Stimulated activated effector memory CD8-positive, alpha-beta T cell treated with anti-CD3 and anti-CD28 coated beads, Interleukin-12 subunit alpha, Interleukin-12 subunit beta, amount 100 ng/mL, for 72 hours (primary cell): ENCODE data around the gene NSMCE3.

ENCODE experiments used
- ATAC-seq: fragments of 150-1000 bp; cut with Tn5 transposase; 2 replicates; pipeline ENCODE4 v1.10.0; 2021
- DNase-seq, 2 donors: peaks; one replicate each; pipeline ENCODE4 v3.0.0; 2021 to 2022; ENCODE audit warnings: low spot score in 2 of 2
- H3K27ac Mint-ChIP-seq: one replicate; pipeline ENCODE4 v1.8.0; 2022; ENCODE audit warnings: mild to moderate bottlenecking, mixed read lengths
- H3K36me3 Mint-ChIP-seq: one replicate; pipeline ENCODE4 v1.8.0; 2022; ENCODE audit warnings: mild to moderate bottlenecking, mixed read lengths
- H3K4me1 Mint-ChIP-seq: one replicate; pipeline ENCODE4 v1.8.0; 2022; ENCODE audit warnings: mixed read lengths
- H3K4me3 Mint-ChIP-seq: one replicate; pipeline ENCODE4 v1.8.0; 2022; ENCODE audit warnings: mild to moderate bottlenecking, mixed read lengths
- H3K9me3 Mint-ChIP-seq: one replicate; pipeline ENCODE4 v1.8.0; 2022; ENCODE audit warnings: mixed read lengths

The NSMCE3 gene

DNA sequence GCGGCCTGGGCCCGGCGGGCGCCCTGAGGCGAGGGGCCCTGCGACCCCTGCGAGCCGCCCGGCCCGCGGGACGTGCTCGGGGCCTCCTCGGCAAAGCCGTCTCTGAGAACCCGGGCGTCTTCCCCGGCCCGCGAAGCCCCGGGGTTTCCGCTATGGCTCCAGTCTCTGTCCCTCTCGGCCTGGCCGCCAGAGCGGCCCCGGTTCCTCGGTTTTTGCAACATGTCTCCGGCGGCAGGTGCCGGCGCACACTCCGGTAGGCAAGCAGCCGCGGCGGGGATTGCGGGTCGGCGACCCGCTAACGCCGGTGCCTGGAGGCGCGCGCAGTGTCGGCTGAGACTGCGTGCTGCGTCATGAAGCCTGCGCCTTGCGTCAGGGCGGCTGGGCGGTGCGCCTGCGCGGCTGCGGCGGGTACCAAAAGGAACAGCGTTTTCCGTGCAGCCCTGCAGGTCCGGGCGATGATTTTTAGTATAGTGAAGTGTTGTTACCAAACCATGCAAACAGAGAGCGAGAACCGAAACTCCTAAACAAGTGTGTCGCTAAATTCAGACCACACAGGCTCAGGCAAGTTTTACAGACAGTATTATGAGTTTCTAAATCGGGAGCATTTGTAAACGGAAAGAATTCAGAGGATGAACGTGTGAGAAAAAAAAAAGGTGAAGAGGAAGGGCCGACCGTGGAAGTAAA lies at the start of gene NSMCE3:
Gene NSMCE3, minus strand, starts transcription at position 338 of the 684 bp plus-strand sequence. Its CDS starts 117 bp downstream, at position 221.
- peak; percentile 84 to 94 for DNase-seq
- Mint-ChIP-seq H3K27ac (peak within 1 kb of the TSS; percentile 96), H3K36me3 (peaks cover 7% of the 10 kb centered on the region), H3K4me3 (peak within 1 kb of the TSS; percentile 97), H3K4me1 (peaks cover 29% of the 10 kb centered on the region), H3K9me3 (no peaks in the 10 kb centered on the region)
- ATAC-seq = peak; percentile 98

DNA sequence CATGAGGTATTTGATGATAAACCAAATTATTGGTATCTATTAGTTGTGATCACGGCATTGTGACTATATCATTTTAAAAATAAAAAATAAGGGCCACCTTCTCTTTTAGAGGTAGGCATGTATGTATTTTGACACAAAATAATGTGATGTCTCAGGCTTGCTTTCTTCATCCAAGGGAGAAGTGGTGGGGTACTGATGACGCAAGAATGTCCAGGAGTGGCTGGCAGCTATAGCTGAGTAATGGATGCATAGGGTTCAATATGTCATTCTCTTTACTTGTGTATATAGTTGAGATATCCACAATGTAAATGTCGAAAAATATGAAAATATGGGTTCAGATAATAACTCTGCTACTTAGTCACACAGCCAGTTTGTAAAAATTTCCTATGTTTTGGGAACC lies 46.8 kb upstream of the NSMCE3 start:
- no peak overlapping the region for H3K4me3 Mint-ChIP-seq
- no peak overlapping the region for H3K27ac Mint-ChIP-seq
- no peak for DNase-seq
- ATAC-seq = no peak
- no peaks in the 10 kb centered on the region for H3K36me3 Mint-ChIP-seq
- H3K4me1 Mint-ChIP-seq = no peaks in the 10 kb centered on the region
- H3K9me3 Mint-ChIP-seq = peaks cover 6% of the 10 kb centered on the region

DNA sequence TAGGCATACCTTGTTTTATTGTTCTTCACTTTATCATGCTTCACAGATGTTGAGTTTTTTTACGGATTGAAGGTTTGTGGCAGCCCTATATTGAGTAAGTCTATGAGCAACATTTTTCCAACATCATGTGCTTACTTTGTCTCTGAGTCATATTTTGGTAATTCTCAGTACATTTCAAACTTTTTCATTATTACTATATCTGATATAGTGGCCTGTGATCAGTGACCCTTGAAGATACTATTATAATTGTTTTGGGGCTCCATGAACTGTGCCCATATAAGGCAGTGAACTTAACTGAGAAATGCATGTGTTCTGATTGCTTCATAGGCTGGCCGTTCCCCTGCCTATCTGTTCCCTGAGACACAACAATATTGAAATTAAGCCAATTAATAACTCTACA lies 42.8 kb upstream of the NSMCE3 start:
- H3K36me3 Mint-ChIP-seq = no peaks in the 10 kb centered on the region
- ATAC-seq (peak; percentile 43), DNase-seq (no peak)
- no peak overlapping the region for H3K4me3 Mint-ChIP-seq
- no peak overlapping the region for H3K27ac Mint-ChIP-seq
- no peaks in the 10 kb centered on the region for H3K4me1 Mint-ChIP-seq
- H3K9me3 Mint-ChIP-seq = no peaks in the 10 kb centered on the region

DNA sequence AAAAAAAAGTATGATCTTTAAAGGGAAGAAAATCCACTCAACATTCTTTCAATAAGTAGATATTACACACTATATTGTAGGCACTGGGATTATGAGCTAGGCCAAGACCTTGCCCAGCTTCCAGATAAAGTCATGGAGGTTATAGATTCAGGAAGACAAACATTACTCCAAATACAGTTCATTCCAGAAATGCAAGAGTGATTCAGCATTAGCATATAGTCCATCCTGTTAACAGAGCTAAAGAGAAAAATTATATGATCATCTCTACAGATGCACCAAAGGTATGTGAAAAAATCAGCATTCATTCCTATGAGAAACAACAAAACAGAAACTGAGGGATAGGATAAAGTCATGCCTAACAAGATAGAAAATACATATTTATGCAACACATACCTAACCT lies 42.1 kb upstream of the NSMCE3 start:
- Mint-ChIP-seq H3K4me1 (no peaks in the 10 kb centered on the region), H3K36me3 (no peaks in the 10 kb centered on the region), H3K27ac (no peak overlapping the region), H3K4me3 (no peak overlapping the region), H3K9me3 (no peaks in the 10 kb centered on the region)
- DNase-seq (no peak), ATAC-seq (no peak)

DNA sequence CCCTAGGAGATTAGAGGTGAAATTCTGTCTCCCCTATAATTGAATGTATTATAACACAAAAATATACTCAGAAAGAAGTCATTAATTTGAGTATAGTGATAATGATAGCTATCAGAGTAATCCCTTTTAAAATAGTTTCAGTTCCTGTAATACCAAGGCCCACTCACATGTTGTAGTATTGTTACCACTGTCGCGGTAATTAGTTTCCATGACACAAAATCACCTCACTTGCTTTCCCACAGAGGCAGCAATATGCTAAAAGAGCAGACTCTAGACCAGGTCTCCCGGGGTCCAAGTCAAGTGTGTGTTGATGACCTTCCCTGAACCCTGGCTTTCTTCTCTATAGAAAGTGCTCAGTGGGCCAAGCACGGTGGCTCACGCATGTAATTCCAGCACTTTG lies 39.5 kb upstream of the NSMCE3 start:
- Mint-ChIP-seq H3K4me1 (no peaks in the 10 kb centered on the region), H3K4me3 (no peak overlapping the region), H3K36me3 (no peaks in the 10 kb centered on the region), H3K27ac (no peak overlapping the region), H3K9me3 (no peaks in the 10 kb centered on the region)
- ATAC-seq (no peak), DNase-seq (no peak)

DNA sequence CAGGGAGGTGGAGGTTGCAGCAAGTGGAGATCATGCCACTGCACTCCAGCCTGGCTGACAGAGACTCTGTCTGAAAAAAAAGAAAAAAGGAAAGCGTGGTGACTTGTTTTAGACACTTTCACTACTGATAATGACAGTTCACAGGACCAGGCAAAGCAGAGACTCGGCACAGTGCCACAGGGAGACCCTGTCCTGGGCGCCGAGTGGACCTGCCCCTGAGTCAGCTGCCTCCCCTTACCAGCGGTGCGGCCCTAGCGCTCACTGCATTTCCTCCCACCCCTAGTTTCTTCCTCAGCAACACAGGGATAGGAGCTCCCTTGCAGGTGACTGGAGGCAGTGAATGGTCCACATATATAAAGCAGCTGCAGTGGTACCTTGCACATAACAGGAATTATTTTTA lies 38.7 kb upstream of the NSMCE3 start:
- Mint-ChIP-seq H3K4me3 (no peak overlapping the region), H3K36me3 (no peaks in the 10 kb centered on the region), H3K4me1 (no peaks in the 10 kb centered on the region), H3K9me3 (no peaks in the 10 kb centered on the region), H3K27ac (no peak overlapping the region)
- no peak for DNase-seq
- ATAC-seq = no peak

DNA sequence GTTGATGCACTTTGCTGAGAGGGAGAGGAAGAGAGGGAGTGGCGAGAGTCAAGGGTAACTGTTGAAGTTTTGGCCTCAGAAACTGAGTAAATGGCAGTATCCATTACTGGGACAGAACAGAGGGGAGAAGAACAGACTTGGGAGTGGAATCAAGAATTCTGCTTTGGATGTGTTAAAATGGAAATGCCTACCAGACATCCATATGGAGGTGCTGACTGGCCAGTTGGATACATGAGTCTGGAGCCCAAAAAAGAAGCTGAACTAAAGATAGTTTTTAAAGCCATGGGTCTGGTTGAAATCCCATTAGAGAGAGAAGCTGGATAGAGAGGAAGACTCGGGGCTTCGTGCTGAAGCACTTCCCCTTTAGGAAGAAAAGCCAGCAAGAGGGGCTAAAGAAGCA lies 35.9 kb upstream of the NSMCE3 start:
- DNase-seq = no peak
- no peak overlapping the region for H3K4me3 Mint-ChIP-seq
- H3K9me3 Mint-ChIP-seq = no peaks in the 10 kb centered on the region
- ATAC-seq = no peak
- H3K36me3 Mint-ChIP-seq = no peaks in the 10 kb centered on the region
- H3K27ac Mint-ChIP-seq = no peak overlapping the region
- no peaks in the 10 kb centered on the region for H3K4me1 Mint-ChIP-seq

DNA sequence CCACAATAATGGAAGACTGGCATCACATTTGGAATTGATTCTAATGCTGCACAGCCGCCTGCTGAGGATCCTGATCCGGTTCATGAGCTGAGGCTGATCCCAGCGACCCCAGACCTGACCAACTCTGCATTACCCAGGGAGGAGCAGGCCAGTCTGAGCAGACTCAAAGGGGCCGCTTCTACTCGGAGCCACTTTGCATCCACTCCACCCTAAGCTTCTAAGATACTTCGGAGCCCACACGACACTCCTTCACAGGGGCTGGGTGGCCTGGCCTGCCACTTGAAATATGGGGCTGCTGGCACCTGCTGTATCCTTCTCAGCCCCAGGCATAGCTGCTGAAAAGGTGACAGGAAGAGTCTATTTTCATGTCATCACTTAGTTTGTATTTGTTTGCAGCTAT lies 33.2 kb upstream of the NSMCE3 start:
- no peak for ATAC-seq
- Mint-ChIP-seq H3K9me3 (no peaks in the 10 kb centered on the region), H3K4me1 (no peaks in the 10 kb centered on the region), H3K4me3 (no peak overlapping the region), H3K36me3 (no peaks in the 10 kb centered on the region), H3K27ac (no peak overlapping the region)
- no peak for DNase-seq

DNA sequence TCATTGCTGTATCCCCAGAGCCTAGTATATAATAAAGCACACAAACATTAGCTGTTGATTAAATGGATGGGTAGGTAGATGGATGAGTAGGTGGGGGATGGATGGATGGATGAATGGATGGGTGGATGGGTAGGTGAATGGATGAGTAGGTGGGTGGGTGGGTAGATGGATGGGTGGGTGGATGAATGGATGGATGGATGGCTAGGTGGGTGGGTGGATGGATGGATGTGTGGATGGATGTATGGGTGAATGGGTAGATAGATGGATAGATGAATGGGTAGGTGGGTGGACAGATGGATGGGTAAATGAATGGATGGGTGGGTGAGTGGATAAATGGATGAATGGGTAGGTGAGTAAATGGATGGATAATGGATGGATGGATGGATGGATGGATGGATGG lies 30.2 kb upstream of the NSMCE3 start:
- no peak overlapping the region for H3K4me3 Mint-ChIP-seq

DNA sequence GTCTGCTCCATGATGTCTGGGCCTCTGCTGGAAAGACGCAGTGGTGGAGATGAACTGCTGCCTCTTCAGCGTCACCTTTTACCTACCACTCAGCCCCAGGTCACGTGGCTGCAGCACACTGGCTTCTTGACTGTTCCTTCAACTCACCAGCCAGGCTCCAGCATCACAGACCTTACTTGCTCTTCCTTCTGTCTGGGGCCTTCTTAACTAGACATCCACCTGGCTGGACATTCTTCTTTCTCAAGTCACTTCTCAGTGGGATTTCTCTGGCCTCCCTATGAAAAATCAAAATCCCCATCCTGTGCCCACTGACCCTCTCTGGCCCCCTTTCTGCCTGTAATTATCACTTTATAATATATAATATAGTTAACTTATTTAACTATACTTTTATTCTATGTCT lies 29.7 kb upstream of the NSMCE3 start:
- Mint-ChIP-seq H3K4me1 (no peaks in the 10 kb centered on the region), H3K36me3 (no peaks in the 10 kb centered on the region), H3K9me3 (no peaks in the 10 kb centered on the region), H3K4me3 (no peak overlapping the region), H3K27ac (no peak overlapping the region)
- DNase-seq = no peak
- no peak for ATAC-seq

More for the DNA sequence above, 30.2 kb upstream of the NSMCE3 start:
- no peaks in the 10 kb centered on the region for H3K9me3 Mint-ChIP-seq
- DNase-seq (no peak), ATAC-seq (no peak)
- H3K27ac Mint-ChIP-seq = no peak overlapping the region
- no peaks in the 10 kb centered on the region for H3K36me3 Mint-ChIP-seq
- H3K4me1 Mint-ChIP-seq = no peaks in the 10 kb centered on the region

DNA sequence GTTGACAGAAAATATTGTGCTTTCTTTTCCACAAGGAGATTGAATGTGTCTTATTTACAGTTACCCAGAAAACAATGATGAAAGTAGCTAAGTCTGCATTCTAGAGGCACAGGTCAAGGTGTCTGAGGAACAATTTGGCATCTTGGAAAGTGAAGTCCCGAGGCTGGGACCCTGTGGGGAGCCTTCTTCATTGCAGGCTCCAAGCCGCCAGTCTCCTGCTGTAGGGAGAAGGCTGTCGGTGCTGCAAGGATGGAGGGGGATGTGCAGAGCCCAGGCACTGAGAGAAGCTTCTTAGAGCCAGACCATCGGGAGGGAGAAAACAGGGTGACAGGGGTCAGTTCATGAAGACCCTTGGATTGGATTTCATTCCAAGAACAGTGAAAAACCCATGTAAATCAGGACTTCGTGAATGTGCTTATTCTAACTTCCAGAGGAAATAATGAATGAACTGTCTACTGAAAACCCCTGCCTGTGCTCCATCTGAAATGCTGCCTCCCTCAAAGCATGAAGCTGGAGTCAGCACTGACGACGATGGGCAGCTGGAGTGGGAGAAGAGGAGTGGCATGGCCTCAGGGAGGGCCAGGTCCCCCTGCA lies 25.2 kb upstream of the NSMCE3 start:
- H3K9me3 Mint-ChIP-seq = no peaks in the 10 kb centered on the region
- DNase-seq (no peak), ATAC-seq (no peak)
- no peak overlapping the region for H3K27ac Mint-ChIP-seq
- H3K4me3 Mint-ChIP-seq = no peak overlapping the region
- H3K36me3 Mint-ChIP-seq = no peaks in the 10 kb centered on the region
- H3K4me1 Mint-ChIP-seq = no peaks in the 10 kb centered on the region

DNA sequence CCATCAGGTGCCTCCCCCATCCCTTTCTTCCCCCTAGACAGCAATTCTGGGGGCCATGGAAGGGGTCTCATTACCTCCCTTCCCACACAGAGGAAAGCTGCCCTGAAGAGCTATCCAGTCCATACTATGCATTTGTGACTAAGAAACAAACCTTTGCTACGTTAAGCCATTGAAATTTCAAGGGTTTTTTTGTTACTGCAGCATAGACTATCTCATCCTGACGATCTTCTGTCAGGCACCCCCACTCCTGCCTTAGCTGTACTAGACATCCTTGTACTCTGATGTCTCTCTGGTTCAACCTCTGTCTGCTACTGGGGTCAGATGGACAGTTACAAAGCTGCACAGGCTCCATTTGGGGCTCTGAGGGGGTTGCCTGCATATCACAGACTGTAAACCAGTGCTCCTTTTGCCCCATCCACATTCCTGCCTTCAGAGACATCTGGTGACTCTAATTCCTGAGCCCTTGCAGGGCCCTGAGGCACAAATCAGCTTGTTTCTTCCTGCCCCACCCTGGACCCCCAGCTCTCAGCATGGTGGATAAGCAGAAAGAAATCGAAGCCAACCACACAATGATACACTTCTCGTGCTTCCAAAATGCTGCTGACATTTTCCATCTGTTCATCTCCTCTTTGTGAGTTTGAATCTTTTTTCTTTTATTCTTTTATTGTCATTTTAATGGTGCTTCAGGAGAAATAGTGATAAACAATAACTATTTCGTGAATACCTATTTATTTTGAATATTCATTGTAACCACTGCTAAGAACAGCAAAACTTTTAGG lies 21.6 kb upstream of the NSMCE3 start:
- DNase-seq (no peak), ATAC-seq (no peak)
- no peaks in the 10 kb centered on the region for H3K4me1 Mint-ChIP-seq
- no peak overlapping the region for H3K27ac Mint-ChIP-seq
- H3K36me3 Mint-ChIP-seq = no peaks in the 10 kb centered on the region
- H3K4me3 Mint-ChIP-seq = no peak overlapping the region
- no peaks in the 10 kb centered on the region for H3K9me3 Mint-ChIP-seq

DNA sequence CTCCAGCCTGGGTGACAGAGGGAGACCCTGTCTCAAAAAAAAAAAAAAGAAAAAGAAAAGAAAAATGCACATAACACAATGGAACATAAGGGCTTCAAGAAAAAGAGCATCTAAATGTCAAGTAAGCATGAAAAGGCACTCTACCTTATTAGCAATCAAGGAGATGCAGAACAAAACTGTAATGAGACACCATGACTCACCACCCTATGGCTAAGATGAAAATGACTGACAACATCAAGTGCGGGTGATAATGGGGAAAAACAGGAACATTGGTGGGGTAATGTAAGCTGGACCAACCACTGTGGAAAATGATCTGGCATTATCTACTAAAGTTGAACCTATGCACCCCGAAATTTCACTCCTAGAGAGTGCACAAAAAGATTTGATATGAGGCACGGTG lies 19.6 kb upstream of the NSMCE3 start:
- no peak overlapping the region for H3K27ac Mint-ChIP-seq
- DNase-seq (no peak), ATAC-seq (no peak)
- no peaks in the 10 kb centered on the region for H3K9me3 Mint-ChIP-seq
- no peaks in the 10 kb centered on the region for H3K36me3 Mint-ChIP-seq
- H3K4me3 Mint-ChIP-seq = no peak overlapping the region
- H3K4me1 Mint-ChIP-seq = no peaks in the 10 kb centered on the region

DNA sequence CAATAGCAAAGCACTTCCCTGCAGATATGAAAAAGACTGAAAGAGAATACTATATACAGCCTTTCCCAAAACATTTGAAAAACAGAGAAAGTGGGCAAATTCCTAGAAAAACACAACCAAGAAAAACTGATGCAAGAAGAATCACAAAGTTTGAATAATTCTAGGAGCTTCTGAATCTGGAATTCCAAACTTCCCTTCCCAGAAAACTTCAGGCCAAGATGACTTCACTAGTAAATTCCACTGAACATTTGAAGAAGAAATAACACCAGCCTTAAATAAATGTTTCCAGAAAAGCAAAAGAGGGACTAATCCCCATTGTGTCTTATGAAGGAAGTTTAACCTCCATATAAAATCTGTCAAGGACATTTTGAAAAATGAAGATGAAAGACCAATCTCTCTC lies 15.8 kb upstream of the NSMCE3 start:
- no peak overlapping the region for H3K4me3 Mint-ChIP-seq
- H3K27ac Mint-ChIP-seq = no peak overlapping the region
- ATAC-seq (no peak), DNase-seq (no peak)
- H3K36me3 Mint-ChIP-seq = no peaks in the 10 kb centered on the region
- H3K4me1 Mint-ChIP-seq = no peaks in the 10 kb centered on the region
- H3K9me3 Mint-ChIP-seq = no peaks in the 10 kb centered on the region

DNA sequence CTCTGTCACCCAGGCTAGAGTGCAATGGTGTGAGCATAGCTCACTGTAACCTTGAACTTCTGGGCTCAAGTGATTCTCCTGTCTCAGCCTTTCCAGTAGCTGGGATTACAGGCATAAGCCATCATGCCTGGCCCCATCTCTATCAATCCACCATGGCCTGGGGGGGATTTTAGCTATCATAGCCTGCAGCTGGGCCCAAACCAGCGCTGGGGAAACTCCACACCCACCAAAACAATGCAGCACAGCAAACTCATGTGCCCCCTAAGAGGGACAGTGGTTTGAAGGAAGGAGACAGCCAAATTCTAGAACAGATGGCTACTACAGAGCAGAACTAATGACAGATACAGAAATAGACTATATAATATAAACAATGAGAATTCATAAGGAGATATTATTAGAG lies 13.8 kb upstream of the NSMCE3 start:
- Mint-ChIP-seq H3K27ac (no peak overlapping the region), H3K9me3 (no peaks in the 10 kb centered on the region), H3K4me3 (no peak overlapping the region), H3K36me3 (no peaks in the 10 kb centered on the region), H3K4me1 (no peaks in the 10 kb centered on the region)
- DNase-seq (no peak), ATAC-seq (no peak)

DNA sequence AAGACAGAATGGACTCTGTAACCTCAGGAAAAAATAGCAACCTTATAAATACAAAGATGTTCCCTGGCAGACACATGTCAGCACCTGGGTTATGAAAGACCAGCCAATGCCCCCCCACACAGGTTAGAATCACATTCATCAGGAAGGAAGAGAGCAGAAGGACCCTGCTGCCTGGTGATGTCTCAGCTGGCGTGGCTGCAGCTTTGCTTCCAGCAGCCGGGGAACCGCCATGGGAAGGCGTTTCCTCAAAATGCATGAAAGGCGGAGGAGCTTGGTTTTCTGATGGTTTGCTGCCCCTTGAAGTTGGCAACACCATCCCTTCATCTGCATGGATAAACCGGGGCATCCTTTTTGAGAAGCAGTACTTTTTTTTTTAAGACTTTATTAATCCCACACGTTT lies 10.9 kb upstream of the NSMCE3 start:
- Mint-ChIP-seq H3K4me1 (no peaks in the 10 kb centered on the region), H3K36me3 (no peaks in the 10 kb centered on the region), H3K9me3 (no peaks in the 10 kb centered on the region), H3K4me3 (no peak overlapping the region), H3K27ac (no peak overlapping the region)
- DNase-seq (no peak), ATAC-seq (no peak)
